Measurements from ENCODE around the gene ST3GAL3. TPM values are rescaled to one million over a fixed set of nuclear protein-coding genes. Genes with fewer than 3 reads are reported as not detected.

The ST3GAL3 gene
- total RNA-seq, 2 donors from 2014 or later: 25.3 to 34.9 TPM

DNA sequence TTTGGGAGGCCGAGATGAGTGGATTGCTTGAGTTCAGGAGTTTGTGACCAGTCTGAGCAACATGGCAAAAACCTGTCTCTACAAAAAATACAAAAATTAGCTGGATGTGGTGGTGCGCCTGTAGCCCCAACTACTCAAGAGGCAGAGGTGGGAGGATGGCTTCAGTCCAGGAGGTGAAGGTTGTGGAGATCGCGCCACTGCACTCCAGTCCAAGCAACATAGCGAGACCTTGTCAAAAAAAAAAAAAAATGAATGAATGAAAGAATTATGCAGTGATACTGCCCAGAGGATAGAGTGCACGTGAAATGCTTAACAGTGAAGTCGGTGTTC is 262.0 kb downstream of the ST3GAL3 start:
- Mint-ChIP-seq H3K4me3 (peak overlapping the region; percentile 89 to 98), H3K27ac (no peak overlapping the region), H3K27me3 (ENCODE audit: low read depth) (no peaks in the 10 kb centered on the region), H3K36me3 (ENCODE audit: insufficient read depth in 2 of 2) (peaks cover 0 to 10% of the 10 kb centered on the region in 2 donors), H3K4me1 (ENCODE audit: low read depth) (peaks cover 38% of the 10 kb centered on the region), H3K9me3 (no peaks in the 10 kb centered on the region)
- no peak for ATAC-seq (replicated peaks in 1 of 2)
- no peak for DNase-seq

DNA sequence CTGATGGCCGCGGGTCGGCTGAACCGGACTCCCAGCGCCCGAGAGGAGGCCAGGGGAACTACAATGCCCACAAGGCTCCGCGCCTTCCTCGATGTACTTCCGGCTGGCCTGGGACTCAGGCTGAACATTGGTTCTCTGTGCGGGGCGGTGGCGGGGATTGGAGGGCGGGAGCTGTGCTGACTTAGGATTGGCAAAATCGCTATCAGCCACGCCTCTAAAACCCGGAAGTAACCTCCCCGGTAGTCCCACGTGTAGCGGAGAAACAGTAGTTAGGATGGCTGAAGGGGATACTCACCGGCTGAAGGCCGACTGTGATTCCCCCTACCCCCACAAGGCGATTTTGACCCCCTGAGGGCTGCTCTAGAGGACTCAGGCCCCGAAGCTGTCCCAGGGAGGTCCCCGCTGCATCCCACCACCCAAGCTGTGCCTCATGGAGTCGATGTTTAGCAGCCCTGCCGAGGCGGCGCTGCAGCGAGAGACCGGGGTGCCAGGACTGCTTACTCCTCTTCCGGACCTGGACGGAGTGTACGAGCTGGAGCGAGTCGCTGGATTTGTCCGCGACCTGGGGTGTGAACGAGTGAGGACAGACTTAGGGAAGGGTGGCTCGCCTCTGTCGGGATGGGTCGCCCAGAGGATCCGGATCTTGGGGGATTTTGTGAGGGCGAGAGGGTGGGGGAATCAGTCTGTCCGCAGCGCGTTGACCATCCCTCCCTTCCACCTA is 262.6 kb downstream of the ST3GAL3 start, which contains the start of gene DPH2:
TSS of gene DPH2 (plus strand) at position 265 of the 721 bp plus-strand sequence. CDS start at position 431, 166 bp downstream.
- Mint-ChIP-seq H3K9me3 (no peaks in the 10 kb centered on the region), H3K27ac (peak within 1 kb of the TSS; percentile 58), H3K27me3 (ENCODE audit: low read depth) (no peaks in the 10 kb centered on the region), H3K4me3 (peak within 1 kb of the TSS; percentile 89 to 98), H3K36me3 (ENCODE audit: insufficient read depth in 2 of 2) (peaks cover 0 to 10% of the 10 kb centered on the region in 2 donors), H3K4me1 (ENCODE audit: low read depth) (peaks cover 39% of the 10 kb centered on the region)
- ATAC-seq (replicated peaks in 1 of 2) (peak; percentile 89 to 91), DNase-seq (peak; percentile 92 to 95)

- peaks cover 40% of the 10 kb centered on the region for H3K4me1 Mint-ChIP-seq (ENCODE audit: low read depth)
- no peaks in the 10 kb centered on the region for H3K9me3 Mint-ChIP-seq
- peaks cover 0 to 10% of the 10 kb centered on the region in 2 donors for H3K36me3 Mint-ChIP-seq (ENCODE audit: insufficient read depth in 2 of 2)
- no peak overlapping the region for H3K27ac Mint-ChIP-seq
- DNase-seq (no peak), ATAC-seq (replicated peaks in 1 of 2) (no peak)
- H3K4me3 Mint-ChIP-seq: peak overlapping the region; percentile 89 to 98
- H3K27me3 Mint-ChIP-seq (ENCODE audit: low read depth): no peaks in the 10 kb centered on the region
These were observed 263.2 kb downstream of the ST3GAL3 start for GRCh38 chr1:43970502-43970901.

GRCh38 chr1:43970911-43971310 is 263.6 kb downstream of the ST3GAL3 start:
- DNase-seq (no peak), ATAC-seq (replicated peaks in 1 of 2) (no peak)
- no peaks in the 10 kb centered on the region for H3K9me3 Mint-ChIP-seq
- H3K4me3 Mint-ChIP-seq: peak overlapping the region; percentile 89 to 98
- peaks cover 0 to 10% of the 10 kb centered on the region in 2 donors for H3K36me3 Mint-ChIP-seq (ENCODE audit: insufficient read depth in 2 of 2)
- no peak overlapping the region for H3K27ac Mint-ChIP-seq
- peaks cover 44% of the 10 kb centered on the region for H3K4me1 Mint-ChIP-seq (ENCODE audit: low read depth)
- no peaks in the 10 kb centered on the region for H3K27me3 Mint-ChIP-seq (ENCODE audit: low read depth)

GRCh38 chr1:43971336-43971980 is 264.1 kb downstream of the ST3GAL3 start:
- DNase-seq (no peak), ATAC-seq (replicated peaks in 1 of 2) (no peak)
- H3K36me3 Mint-ChIP-seq (ENCODE audit: insufficient read depth in 2 of 2): peaks cover 2 to 12% of the 10 kb centered on the region in 2 donors
- H3K9me3 Mint-ChIP-seq: no peaks in the 10 kb centered on the region
- peak overlapping the region; percentile 89 to 98 for H3K4me3 Mint-ChIP-seq
- no peaks in the 10 kb centered on the region for H3K27me3 Mint-ChIP-seq (ENCODE audit: low read depth)
- no peak overlapping the region for H3K27ac Mint-ChIP-seq
- peaks cover 49% of the 10 kb centered on the region for H3K4me1 Mint-ChIP-seq (ENCODE audit: low read depth)

DNA sequence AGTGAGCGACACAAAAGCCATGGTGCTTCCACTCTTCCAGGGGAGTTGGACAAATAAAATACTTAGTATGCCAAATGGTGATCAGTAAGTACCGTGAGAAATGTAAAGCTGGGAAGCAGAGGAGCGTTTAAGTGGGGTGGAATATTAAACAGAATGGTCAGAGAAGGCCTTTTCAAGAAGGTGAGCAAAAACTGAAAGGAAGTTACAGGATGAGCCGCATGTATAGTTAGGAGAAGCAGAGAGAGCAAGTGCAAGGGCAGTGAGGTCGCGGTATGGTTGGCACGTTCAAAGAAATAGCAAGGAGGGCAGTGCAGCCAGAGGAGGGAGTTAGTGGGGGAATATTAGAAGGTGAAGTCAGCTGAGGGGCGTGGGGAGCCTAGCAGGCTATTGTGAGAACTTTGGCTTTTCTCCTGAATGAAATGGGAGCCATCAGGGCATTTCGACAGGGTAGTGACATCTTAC is 266.7 kb downstream of the ST3GAL3 start:
- DNase-seq (no peak), ATAC-seq (replicated peaks in 1 of 2) (no peak)
- Mint-ChIP-seq H3K4me1 (ENCODE audit: low read depth) (peaks cover 73% of the 10 kb centered on the region), H3K4me3 (peak overlapping the region; percentile 91 to 92), H3K27me3 (ENCODE audit: low read depth) (no peaks in the 10 kb centered on the region), H3K36me3 (ENCODE audit: insufficient read depth in 2 of 2) (peaks cover 11 to 29% of the 10 kb centered on the region in 2 donors), H3K27ac (peak overlapping the region; percentile 89), H3K9me3 (no peaks in the 10 kb centered on the region)

- Mint-ChIP-seq H3K9me3 (no peaks in the 10 kb centered on the region), H3K4me3 (peak within 1 kb of the TSS; percentile 91 to 92), H3K27ac (peak within 1 kb of the TSS; percentile 89), H3K36me3 (ENCODE audit: insufficient read depth in 2 of 2) (peaks cover 11 to 29% of the 10 kb centered on the region in 2 donors), H3K4me1 (ENCODE audit: low read depth) (peaks cover 68% of the 10 kb centered on the region), H3K27me3 (ENCODE audit: low read depth) (no peaks in the 10 kb centered on the region)
- DNase-seq (peak; percentile 96 to 98), ATAC-seq (replicated peaks in 1 of 2) (peak; percentile 80 to 81)
These were observed 267.3 kb downstream of the ST3GAL3 start, which contains the start of gene ATP6V0B for GRCh38 chr1:43974443-43975248. TSS of gene ATP6V0B (plus strand) at chr1:43974960. CDS start at chr1:43975041, 81 bp downstream.

DNA sequence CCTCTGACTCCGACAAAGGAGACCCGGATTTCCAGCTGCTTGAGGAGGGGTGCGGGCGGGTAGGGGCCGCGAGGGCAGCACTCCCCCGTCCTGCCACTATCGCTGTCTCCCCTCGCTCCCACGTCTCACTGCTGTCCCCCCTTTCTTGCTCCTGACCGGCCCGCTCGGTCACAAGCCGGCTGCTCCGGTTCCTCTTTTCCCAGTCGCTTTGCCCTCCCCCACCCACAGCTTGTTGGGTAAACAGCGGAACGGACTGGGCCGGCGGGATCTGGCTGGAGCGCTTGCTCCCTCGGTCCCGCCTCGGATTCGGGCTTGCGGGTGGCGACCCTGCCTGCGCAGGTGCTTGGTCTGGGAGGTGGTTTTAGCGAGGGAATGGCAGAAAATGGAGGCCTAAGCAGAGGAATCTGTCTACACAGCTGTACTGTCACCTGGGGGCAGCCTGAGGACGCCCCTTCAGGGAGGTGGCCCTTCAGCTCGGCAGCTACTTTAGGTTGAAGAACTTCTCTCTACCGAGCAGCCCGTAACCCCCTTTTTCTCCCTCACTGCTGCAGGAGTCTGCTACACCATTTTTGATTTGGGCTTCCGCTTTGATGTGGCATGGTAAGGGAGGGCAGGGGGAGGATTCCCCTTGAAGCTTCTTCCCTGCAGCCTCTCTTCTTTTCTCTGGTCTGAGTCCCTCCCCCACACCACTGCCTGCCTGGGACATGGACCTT is 268.1 kb downstream of the ST3GAL3 start:
- peaks cover 12 to 30% of the 10 kb centered on the region in 2 donors for H3K36me3 Mint-ChIP-seq (ENCODE audit: insufficient read depth in 2 of 2)
- no peaks in the 10 kb centered on the region for H3K9me3 Mint-ChIP-seq
- peak overlapping the region; percentile 36 for H3K27ac Mint-ChIP-seq
- no peaks in the 10 kb centered on the region for H3K27me3 Mint-ChIP-seq (ENCODE audit: low read depth)
- H3K4me1 Mint-ChIP-seq (ENCODE audit: low read depth): peaks cover 69% of the 10 kb centered on the region
- peak overlapping the region; percentile 91 to 92 for H3K4me3 Mint-ChIP-seq
- ATAC-seq (replicated peaks in 1 of 2) (no peak), DNase-seq (no peak)

- Mint-ChIP-seq H3K4me3 (peak overlapping the region; percentile 91 to 92), H3K4me1 (ENCODE audit: low read depth) (peaks cover 68% of the 10 kb centered on the region), H3K27me3 (ENCODE audit: low read depth) (no peaks in the 10 kb centered on the region), H3K9me3 (no peaks in the 10 kb centered on the region), H3K36me3 (ENCODE audit: insufficient read depth in 2 of 2) (peaks cover 15 to 30% of the 10 kb centered on the region in 2 donors), H3K27ac (no peak overlapping the region)
- no peak for ATAC-seq (replicated peaks in 1 of 2)
- no peak for DNase-seq
These were observed 268.7 kb downstream of the ST3GAL3 start for GRCh38 chr1:43976045-43976444.

GRCh38 chr1:43976890-43977289 is 269.6 kb downstream of the ST3GAL3 start:
- peaks cover 15 to 30% of the 10 kb centered on the region in 2 donors for H3K36me3 Mint-ChIP-seq (ENCODE audit: insufficient read depth in 2 of 2)
- ATAC-seq (replicated peaks in 1 of 2) (no peak), DNase-seq (no peak)
- no peaks in the 10 kb centered on the region for H3K9me3 Mint-ChIP-seq
- no peaks in the 10 kb centered on the region for H3K27me3 Mint-ChIP-seq (ENCODE audit: low read depth)
- peak overlapping the region; percentile 8 to 20 for H3K4me3 Mint-ChIP-seq
- H3K4me1 Mint-ChIP-seq (ENCODE audit: low read depth): peaks cover 63% of the 10 kb centered on the region
- H3K27ac Mint-ChIP-seq: no peak overlapping the region

DNA sequence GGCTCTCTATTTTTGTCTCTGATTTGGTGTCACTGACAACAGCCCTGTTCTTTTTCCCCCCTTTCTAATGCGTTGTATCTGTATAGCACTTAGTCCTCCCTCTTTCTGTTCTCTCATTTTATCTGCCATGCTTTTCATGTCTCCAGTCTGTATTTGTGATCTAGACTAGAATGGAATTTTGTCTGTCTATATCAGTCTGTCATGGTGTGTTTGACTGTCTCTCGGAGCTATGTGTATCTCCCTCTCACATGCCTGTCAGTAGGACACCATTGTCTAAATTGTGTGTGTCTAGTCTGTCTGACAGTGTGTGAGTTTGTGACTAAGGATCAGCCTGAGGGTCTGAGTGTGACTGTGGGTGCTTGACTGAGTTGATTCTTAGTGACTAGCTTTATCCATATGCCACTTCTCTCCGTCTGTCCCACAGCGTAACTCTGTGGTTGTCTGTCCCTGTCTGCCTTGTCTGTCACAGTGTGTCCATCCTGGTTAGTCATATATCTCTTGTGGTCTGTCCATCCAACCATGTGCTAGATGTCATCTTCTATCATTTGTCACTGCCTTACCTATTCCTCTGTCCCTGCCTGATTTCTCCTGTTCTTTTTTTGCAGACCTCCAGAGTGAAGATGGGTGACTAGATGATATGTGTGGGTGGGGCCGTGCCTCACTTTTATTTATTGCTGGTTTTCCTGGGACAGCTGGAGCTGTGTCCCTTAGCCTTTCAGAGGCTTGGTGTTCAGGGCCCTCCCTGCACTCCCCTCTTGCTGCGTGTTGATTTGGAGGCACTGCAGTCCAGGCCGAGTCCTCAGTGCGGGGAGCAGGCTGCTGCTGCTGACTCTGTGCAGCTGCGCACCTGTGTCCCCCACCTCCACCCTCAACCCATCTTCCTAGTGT is 270.3 kb downstream of the ST3GAL3 start:
- ATAC-seq (replicated peaks in 1 of 2) (no peak), DNase-seq (no peak)
- H3K36me3 Mint-ChIP-seq (ENCODE audit: insufficient read depth in 2 of 2): peaks cover 15 to 32% of the 10 kb centered on the region in 2 donors
- no peaks in the 10 kb centered on the region for H3K27me3 Mint-ChIP-seq (ENCODE audit: low read depth)
- H3K27ac Mint-ChIP-seq: no peak overlapping the region
- peaks cover 63% of the 10 kb centered on the region for H3K4me1 Mint-ChIP-seq (ENCODE audit: low read depth)
- peak overlapping the region; percentile 20 to 80 for H3K4me3 Mint-ChIP-seq
- no peaks in the 10 kb centered on the region for H3K9me3 Mint-ChIP-seq

GRCh38 chr1:43978264-43978550 is 270.9 kb downstream of the ST3GAL3 start:
- Mint-ChIP-seq H3K27ac (no peak overlapping the region), H3K9me3 (no peaks in the 10 kb centered on the region), H3K27me3 (ENCODE audit: low read depth) (no peaks in the 10 kb centered on the region), H3K36me3 (ENCODE audit: insufficient read depth in 2 of 2) (peaks cover 15 to 30% of the 10 kb centered on the region in 2 donors), H3K4me3 (peak overlapping the region; percentile 20 to 80), H3K4me1 (ENCODE audit: low read depth) (peaks cover 59% of the 10 kb centered on the region)
- ATAC-seq (replicated peaks in 1 of 2): no peak
- DNase-seq: no peak
